GM18909 (cell line): ENCODE data around the gene OCLN.
A peak's percentile ranks its signal among the peaks of the same experiment; 100 is the strongest.
"Not testable (repeated sequence)": the region's sequence is repeated elsewhere in the genome, so short reads cannot be mapped to it uniquely, and the experiment has no call there.

Experiments used
- ATAC-seq: cut with Tn5 transposase; IDR thresholded peaks from one replicate; pipeline ENCODE4 v1.9.1; 2021; ENCODE audit warnings: mild to moderate bottlenecking; ENCODE audit not compliant: unreplicated experiment, poor library complexity

The OCLN gene

GRCh38 chr5:69489246-69489645 is 3.3 kb upstream of the OCLN start:
- no peak for ATAC-seq

GRCh38 chr5:69491027-69491426 is 1.6 kb upstream of the OCLN start:
- ATAC-seq = no peak

GRCh38 chr5:69491838-69492390 is 676 bp upstream of the OCLN start:
- ATAC-seq = no peak

GRCh38 chr5:69492923-69493395 is 369 bp downstream of the OCLN start:
- ATAC-seq = peak; percentile 50

GRCh38 chr5:69493396-69494133 is 975 bp downstream of the OCLN start:
- no peak for ATAC-seq

GRCh38 chr5:69494452-69494851 is 1.9 kb downstream of the OCLN start:
- no peak for ATAC-seq

GRCh38 chr5:69497006-69497520 is 4.5 kb downstream of the OCLN start:
- no peak for ATAC-seq

GRCh38 chr5:69498384-69498783 is 5.8 kb downstream of the OCLN start:
- ATAC-seq = no peak

GRCh38 chr5:69502367-69502766 is 9.8 kb downstream of the OCLN start:
- no peak for ATAC-seq

GRCh38 chr5:69502767-69503488 is 10.3 kb downstream of the OCLN start:
- ATAC-seq = no peak

- no peak for ATAC-seq
Observed at GRCh38 chr5:69504036-69504435, 11.4 kb downstream of the OCLN start.

- no peak for ATAC-seq
Observed at GRCh38 chr5:69505306-69505705, 12.7 kb downstream of the OCLN start.

- no peak for ATAC-seq
Observed at GRCh38 chr5:69509212-69509611, 16.6 kb downstream of the OCLN start.

- ATAC-seq = no peak
Observed at GRCh38 chr5:69510694-69511093, 18.1 kb downstream of the OCLN start.

- no peak for ATAC-seq
Observed at GRCh38 chr5:69512740-69513260, 20.2 kb downstream of the OCLN start.

GRCh38 chr5:69515570-69515969 is 23.0 kb downstream of the OCLN start:
- ATAC-seq = not testable (repeated sequence)

- ATAC-seq = no peak
Observed at GRCh38 chr5:69516769-69517168, 24.2 kb downstream of the OCLN start.

- no peak for ATAC-seq
Observed at GRCh38 chr5:69517763-69518212, 25.2 kb downstream of the OCLN start.

GRCh38 chr5:69519285-69519684 is 26.7 kb downstream of the OCLN start:
- ATAC-seq = no peak

GRCh38 chr5:69522035-69522434 is 29.4 kb downstream of the OCLN start:
- no peak for ATAC-seq

- no peak for ATAC-seq
Observed at GRCh38 chr5:69525490-69525889, 32.9 kb downstream of the OCLN start.
